Parathyroid adenoma (tissue), 2 donors: ENCODE results near the gene PROZ.

Source experiments
- H2AFZ ChIP-seq: fragments of 300-600 bp; sonication (generic); one replicate; pipeline ENCODE4 v1.7.0; 2017; ENCODE audit warnings: antibody characterized with exemption, mild to moderate bottlenecking
- H3K27ac ChIP-seq: fragments of 300-600 bp; sonication (generic); one replicate; pipeline ENCODE4 v1.7.0; 2017
- H3K27me3 ChIP-seq: fragments of 300-600 bp; sonication (generic); one replicate; pipeline ENCODE4 v1.7.0; 2017; ENCODE audit warnings: low read length; ENCODE audit not compliant: control insufficient read depth, insufficient read depth
- H3K36me3 ChIP-seq: fragments of 300-600 bp; sonication (generic); one replicate; pipeline ENCODE4 v1.7.0; 2017; ENCODE audit warnings: low read length; ENCODE audit not compliant: control insufficient read depth, insufficient read depth
- H3K4me1 ChIP-seq: fragments of 300-600 bp; sonication (generic); one replicate; pipeline ENCODE4 v1.7.0; 2017; ENCODE audit warnings: control low read depth
- H3K4me2 ChIP-seq: fragments of 300-600 bp; sonication (generic); one replicate; pipeline ENCODE4 v1.7.0; 2017; ENCODE audit warnings: low read length
- H3K4me3 ChIP-seq: fragments of 300-600 bp; sonication (generic); one replicate; pipeline ENCODE4 v1.7.0; 2017; ENCODE audit warnings: low read depth, low read length
- H3K79me2 ChIP-seq: fragments of 300-600 bp; sonication (generic); one replicate; pipeline ENCODE4 v1.7.0; 2017; ENCODE audit warnings: control low read depth
- H3K9ac ChIP-seq: fragments of 300-600 bp; sonication (generic); one replicate; pipeline ENCODE4 v1.7.0; 2017; ENCODE audit warnings: mild to moderate bottlenecking
- H3K9me3 ChIP-seq: fragments of 300-600 bp; sonication (generic); one replicate; pipeline ENCODE4 v1.7.0; 2017; ENCODE audit warnings: low read length; ENCODE audit not compliant: control insufficient read depth
- TF ChIP-seq, protein P1 (sequence below): fragments of 300-600 bp; sonication (generic); IDR thresholded peaks from one replicate; pipeline ENCODE4 v1.7.0; 2017; ENCODE audit warnings: antibody characterized with exemption, mild to moderate bottlenecking
- donor health status: primary hyperparathyroidism.

Gene PROZ

DNA sequence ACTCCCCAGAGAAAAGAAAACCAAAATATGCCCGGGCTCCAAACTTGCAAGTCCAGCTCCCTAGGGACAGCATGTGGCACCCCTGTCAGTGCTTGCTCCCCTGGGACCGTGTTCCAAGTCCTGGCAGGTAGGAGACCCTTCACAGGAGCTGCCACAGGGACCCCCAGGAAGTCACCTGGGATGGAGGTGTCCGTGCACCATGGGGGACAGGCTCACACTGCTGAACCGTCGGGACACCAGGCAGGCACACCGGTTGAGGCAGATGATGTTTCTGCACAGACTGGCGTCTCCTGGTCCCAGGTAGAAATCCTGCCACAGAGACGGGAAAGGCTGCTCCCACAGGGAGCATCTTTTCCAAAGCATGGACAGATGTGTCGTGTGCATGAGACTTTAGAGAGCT, 11.7 kb upstream of the PROZ start:
- H3K4me2 ChIP-seq, result no peak overlapping the region
- H3K27me3 ChIP-seq, result no peaks in the 10 kb centered on the region
- H3K9ac ChIP-seq, result no peak overlapping the region
- no peaks in the 10 kb centered on the region for H3K36me3 ChIP-seq
- H3K79me2 ChIP-seq, result no peaks in the 10 kb centered on the region
- no peaks in the 10 kb centered on the region for H3K4me1 ChIP-seq
- H3K27ac ChIP-seq, result no peak overlapping the region
- no peak overlapping the region for H3K4me3 ChIP-seq
- TF ChIP-seq, protein P1, sequence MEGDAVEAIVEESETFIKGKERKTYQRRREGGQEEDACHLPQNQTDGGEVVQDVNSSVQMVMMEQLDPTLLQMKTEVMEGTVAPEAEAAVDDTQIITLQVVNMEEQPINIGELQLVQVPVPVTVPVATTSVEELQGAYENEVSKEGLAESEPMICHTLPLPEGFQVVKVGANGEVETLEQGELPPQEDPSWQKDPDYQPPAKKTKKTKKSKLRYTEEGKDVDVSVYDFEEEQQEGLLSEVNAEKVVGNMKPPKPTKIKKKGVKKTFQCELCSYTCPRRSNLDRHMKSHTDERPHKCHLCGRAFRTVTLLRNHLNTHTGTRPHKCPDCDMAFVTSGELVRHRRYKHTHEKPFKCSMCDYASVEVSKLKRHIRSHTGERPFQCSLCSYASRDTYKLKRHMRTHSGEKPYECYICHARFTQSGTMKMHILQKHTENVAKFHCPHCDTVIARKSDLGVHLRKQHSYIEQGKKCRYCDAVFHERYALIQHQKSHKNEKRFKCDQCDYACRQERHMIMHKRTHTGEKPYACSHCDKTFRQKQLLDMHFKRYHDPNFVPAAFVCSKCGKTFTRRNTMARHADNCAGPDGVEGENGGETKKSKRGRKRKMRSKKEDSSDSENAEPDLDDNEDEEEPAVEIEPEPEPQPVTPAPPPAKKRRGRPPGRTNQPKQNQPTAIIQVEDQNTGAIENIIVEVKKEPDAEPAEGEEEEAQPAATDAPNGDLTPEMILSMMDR, result no peak
- no peak overlapping the region for H2AFZ ChIP-seq
- no peaks in the 10 kb centered on the region for H3K9me3 ChIP-seq

DNA sequence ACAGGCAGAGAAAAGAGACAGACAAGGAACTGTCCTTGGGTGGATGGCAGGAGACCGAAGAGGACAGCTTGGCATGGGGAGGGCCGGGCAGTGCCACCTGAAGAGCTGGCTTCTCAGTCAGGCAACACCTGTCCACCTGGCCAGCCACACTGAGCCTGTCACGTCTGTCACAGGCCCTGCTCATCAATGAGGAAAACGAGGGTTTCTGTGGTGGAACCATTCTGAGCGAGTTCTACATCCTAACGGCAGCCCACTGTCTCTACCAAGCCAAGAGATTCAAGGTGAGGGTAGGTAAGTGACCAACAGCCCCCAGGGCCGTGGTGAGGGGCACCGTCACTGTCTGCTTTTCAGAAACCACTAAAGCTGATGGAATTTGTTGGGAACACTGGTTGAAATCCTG, 11.2 kb upstream of the PROZ start:
- Histone ChIP-seq H3K4me3 (no peak overlapping the region), H3K36me3 (no peaks in the 10 kb centered on the region), H3K4me1 (peaks cover 2% of the 10 kb centered on the region), H3K79me2 (no peaks in the 10 kb centered on the region), H2AFZ (no peak overlapping the region), H3K4me2 (no peak overlapping the region), H3K27ac (no peak overlapping the region), H3K27me3 (no peaks in the 10 kb centered on the region), H3K9me3 (no peaks in the 10 kb centered on the region), H3K9ac (no peak overlapping the region)
- TF ChIP-seq, protein P1, result no peak

DNA sequence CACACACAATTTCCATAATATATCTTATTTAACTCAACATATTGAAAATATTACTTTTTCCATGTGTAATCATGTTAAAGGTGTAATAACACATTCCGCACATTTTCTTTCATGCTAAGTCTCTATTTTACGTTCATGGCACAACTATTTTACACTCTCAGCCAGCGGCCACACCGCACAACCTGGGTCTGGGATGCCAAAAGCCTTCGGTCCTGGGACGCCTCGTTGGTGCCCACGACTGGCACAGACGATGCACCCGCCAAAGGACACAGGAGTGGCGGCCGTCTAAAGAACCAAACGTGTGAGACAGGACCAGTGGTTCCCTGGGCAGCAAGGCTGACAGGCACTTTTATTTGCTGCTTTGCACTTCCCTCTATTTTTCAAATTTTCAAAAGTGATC, 10.0 kb upstream of the PROZ start:
- Histone ChIP-seq H3K79me2 (no peaks in the 10 kb centered on the region), H3K4me2 (no peak overlapping the region), H3K27me3 (no peaks in the 10 kb centered on the region), H3K9ac (no peak overlapping the region), H2AFZ (no peak overlapping the region), H3K27ac (no peak overlapping the region), H3K4me1 (peaks cover 3% of the 10 kb centered on the region), H3K9me3 (no peaks in the 10 kb centered on the region), H3K4me3 (no peak overlapping the region), H3K36me3 (no peaks in the 10 kb centered on the region)
- TF ChIP-seq, protein P1, result no peak

DNA sequence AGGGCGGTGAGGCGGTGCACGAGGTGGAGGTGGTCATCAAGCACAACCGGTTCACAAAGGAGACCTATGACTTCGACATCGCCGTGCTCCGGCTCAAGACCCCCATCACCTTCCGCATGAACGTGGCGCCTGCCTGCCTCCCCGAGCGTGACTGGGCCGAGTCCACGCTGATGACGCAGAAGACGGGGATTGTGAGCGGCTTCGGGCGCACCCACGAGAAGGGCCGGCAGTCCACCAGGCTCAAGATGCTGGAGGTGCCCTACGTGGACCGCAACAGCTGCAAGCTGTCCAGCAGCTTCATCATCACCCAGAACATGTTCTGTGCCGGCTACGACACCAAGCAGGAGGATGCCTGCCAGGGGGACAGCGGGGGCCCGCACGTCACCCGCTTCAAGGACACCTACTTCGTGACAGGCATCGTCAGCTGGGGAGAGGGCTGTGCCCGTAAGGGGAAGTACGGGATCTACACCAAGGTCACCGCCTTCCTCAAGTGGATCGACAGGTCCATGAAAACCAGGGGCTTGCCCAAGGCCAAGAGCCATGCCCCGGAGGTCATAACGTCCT, 9.4 kb upstream of the PROZ start:
- Histone ChIP-seq H3K9me3 (no peaks in the 10 kb centered on the region), H3K4me1 (peaks cover 3% of the 10 kb centered on the region), H2AFZ (no peak overlapping the region), H3K4me2 (no peak overlapping the region), H3K4me3 (no peak overlapping the region), H3K27me3 (no peaks in the 10 kb centered on the region), H3K27ac (no peak overlapping the region), H3K79me2 (no peaks in the 10 kb centered on the region), H3K9ac (no peak overlapping the region), H3K36me3 (no peaks in the 10 kb centered on the region)
- TF ChIP-seq, protein P1, result no peak

DNA sequence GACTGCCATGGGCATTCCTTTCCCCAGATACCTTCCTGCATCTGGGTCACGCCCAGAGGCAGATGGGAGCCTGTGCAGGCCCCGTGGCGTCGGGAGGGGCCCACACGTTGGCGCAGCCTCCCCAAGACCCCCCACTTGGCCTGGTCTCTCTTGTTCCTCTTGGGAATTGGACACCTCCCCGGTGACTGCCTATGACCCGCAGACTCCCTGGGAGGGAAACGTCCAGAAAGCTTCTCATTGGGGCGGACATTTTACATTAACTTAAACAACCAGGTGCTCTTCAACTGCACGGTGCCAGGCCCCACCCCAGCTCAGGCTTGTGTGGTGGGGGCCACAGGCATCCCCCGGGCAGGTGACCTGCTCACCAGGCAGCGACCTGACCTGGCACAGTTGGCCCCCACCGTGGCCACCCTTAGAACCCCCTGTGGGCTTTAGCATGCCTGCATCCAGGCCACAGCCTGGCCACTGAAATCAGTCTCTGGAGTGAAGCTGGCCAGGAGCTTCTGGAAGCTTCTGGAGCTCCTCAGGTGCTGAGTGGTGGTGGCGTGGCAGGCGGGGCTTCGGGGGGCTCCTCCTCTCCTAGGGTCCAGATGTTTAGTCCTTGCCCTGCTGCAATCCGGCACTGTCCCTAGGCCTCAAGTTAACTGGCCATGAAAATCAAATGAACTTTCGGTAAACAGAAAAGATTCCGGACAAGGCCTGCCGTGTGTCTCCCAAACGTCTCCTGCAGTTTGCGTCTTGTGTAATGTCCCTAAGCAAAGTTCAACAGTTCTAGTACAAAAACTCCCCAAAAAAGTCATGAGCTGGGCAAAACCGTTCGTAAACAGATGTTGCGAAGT, 8.5 kb upstream of the PROZ start:
- no peak overlapping the region for H3K4me3 ChIP-seq
- H3K4me1 ChIP-seq, result peaks cover 3% of the 10 kb centered on the region
- no peaks in the 10 kb centered on the region for H3K79me2 ChIP-seq
- TF ChIP-seq, protein P1, result no peak
- no peaks in the 10 kb centered on the region for H3K9me3 ChIP-seq
- no peaks in the 10 kb centered on the region for H3K36me3 ChIP-seq
- no peak overlapping the region for H3K9ac ChIP-seq
- no peak overlapping the region for H2AFZ ChIP-seq
- H3K27ac ChIP-seq, result no peak overlapping the region
- no peak overlapping the region for H3K4me2 ChIP-seq
- H3K27me3 ChIP-seq, result no peaks in the 10 kb centered on the region
